ENCODE measurements around the gene EPO. TPM values are rescaled to one million over a fixed set of nuclear protein-coding genes. Genes with fewer than 3 reads are reported as not detected.

Gene EPO
- under 1 TPM in 1 of 2 donors, not detected in 1; 0.33 TPM for total RNA-seq
- 0.89 TPM for polyA plus RNA-seq (2013, experiment 1 of 2)
- 0.41 TPM for polyA plus RNA-seq (2013, experiment 2 of 2)
- long read RNA-seq, experiment 1, result 0 reads
- long read RNA-seq, experiment 2, result 0 reads
- long read RNA-seq, experiment 3, result 0 reads
- long read RNA-seq, experiment 4, result 0 reads

GRCh38 chr7:100720279-100720670 is at the start of gene EPO:
Gene EPO (plus strand): TSS chr7:100720468. CDS start chr7:100720981, 513 bp downstream.
- Mint-ChIP-seq H3K27me3 (ENCODE audit: insufficient read depth) (peaks cover 81% of the 10 kb centered on the region), H3K36me3 (ENCODE audit: low read depth) (peaks cover 5% of the 10 kb centered on the region), H3K9me3 (peaks cover 30% of the 10 kb centered on the region), H3K4me1 (peaks cover 5% of the 10 kb centered on the region), H3K4me3 (peak within 1 kb of the TSS; percentile 52), H3K27ac (no peak within 1 kb of the TSS)
- H3K4me1 ChIP-seq (ENCODE audit: control insufficient read depth, insufficient read depth, low read length), result no peaks in the 10 kb centered on the region
- TF ChIP-seq, protein P1, sequence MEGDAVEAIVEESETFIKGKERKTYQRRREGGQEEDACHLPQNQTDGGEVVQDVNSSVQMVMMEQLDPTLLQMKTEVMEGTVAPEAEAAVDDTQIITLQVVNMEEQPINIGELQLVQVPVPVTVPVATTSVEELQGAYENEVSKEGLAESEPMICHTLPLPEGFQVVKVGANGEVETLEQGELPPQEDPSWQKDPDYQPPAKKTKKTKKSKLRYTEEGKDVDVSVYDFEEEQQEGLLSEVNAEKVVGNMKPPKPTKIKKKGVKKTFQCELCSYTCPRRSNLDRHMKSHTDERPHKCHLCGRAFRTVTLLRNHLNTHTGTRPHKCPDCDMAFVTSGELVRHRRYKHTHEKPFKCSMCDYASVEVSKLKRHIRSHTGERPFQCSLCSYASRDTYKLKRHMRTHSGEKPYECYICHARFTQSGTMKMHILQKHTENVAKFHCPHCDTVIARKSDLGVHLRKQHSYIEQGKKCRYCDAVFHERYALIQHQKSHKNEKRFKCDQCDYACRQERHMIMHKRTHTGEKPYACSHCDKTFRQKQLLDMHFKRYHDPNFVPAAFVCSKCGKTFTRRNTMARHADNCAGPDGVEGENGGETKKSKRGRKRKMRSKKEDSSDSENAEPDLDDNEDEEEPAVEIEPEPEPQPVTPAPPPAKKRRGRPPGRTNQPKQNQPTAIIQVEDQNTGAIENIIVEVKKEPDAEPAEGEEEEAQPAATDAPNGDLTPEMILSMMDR (conservative IDR thresholded peaks at IDR 0.05), result no peak
- 7 to 15% methylated on average over 10 to 21 of the region's 21 CpGs for WGBS, 2 experiments (ENCODE audit: insufficient coverage in 1 of 2, insufficient read length in 1 of 2)
- no peak within 1 kb of the TSS for H3K27ac ChIP-seq (ENCODE audit: low read depth, low read length)
- peak within 1 kb of the TSS; percentile 66 for H3K4me3 ChIP-seq (ENCODE audit: low read length)
- peaks cover 11% of the 10 kb centered on the region for H3K9me3 ChIP-seq (ENCODE audit: control insufficient read depth, low read length)
- peak; percentile 67 for DNase-seq
- peaks cover 48% of the 10 kb centered on the region for H3K27me3 ChIP-seq (ENCODE audit: control insufficient read depth, insufficient read depth, low read length, poor library complexity, severe bottlenecking)
- no peak within 1 kb of the TSS for H3K9ac ChIP-seq (ENCODE audit: extremely low read depth, low read length, poor library complexity, severe bottlenecking)
- no peaks in the 10 kb centered on the region for H3K36me3 ChIP-seq (ENCODE audit: control insufficient read depth, insufficient read depth, low read length)

- TF ChIP-seq, protein P1 (conservative IDR thresholded peaks at IDR 0.05), result no peak
- H3K27ac Mint-ChIP-seq, result no peak overlapping the region
- Histone ChIP-seq H3K9me3 (ENCODE audit: control insufficient read depth, low read length) (no peaks in the 10 kb centered on the region), H3K4me3 (ENCODE audit: low read length) (no peak overlapping the region), H3K27ac (ENCODE audit: low read depth, low read length) (no peak overlapping the region), H3K27me3 (ENCODE audit: control insufficient read depth, insufficient read depth, low read length, poor library complexity, severe bottlenecking) (peaks cover 8% of the 10 kb centered on the region), H3K9ac (ENCODE audit: extremely low read depth, low read length, poor library complexity, severe bottlenecking) (no peak overlapping the region), H3K36me3 (ENCODE audit: control insufficient read depth, insufficient read depth, low read length) (peaks cover under 1% of the 10 kb centered on the region), H3K4me1 (ENCODE audit: control insufficient read depth, insufficient read depth, low read length) (no peaks in the 10 kb centered on the region)
- 91 to 92% methylated on average over 18 of the region's 18 CpGs for WGBS, 2 experiments (ENCODE audit: insufficient coverage in 1 of 2, insufficient read length in 1 of 2)
- peaks cover 2% of the 10 kb centered on the region for H3K4me1 Mint-ChIP-seq
- DNase-seq, result no peak
- H3K9me3 Mint-ChIP-seq, result no peaks in the 10 kb centered on the region
- peaks cover 3% of the 10 kb centered on the region for H3K36me3 Mint-ChIP-seq (ENCODE audit: low read depth)
- H3K27me3 Mint-ChIP-seq (ENCODE audit: insufficient read depth), result peaks cover 40% of the 10 kb centered on the region
- H3K4me3 Mint-ChIP-seq, result no peak overlapping the region
These were observed 48.6 kb upstream of the EPO start for GRCh38 chr7:100671353-100672327.

- WGBS, 2 experiments (ENCODE audit: insufficient coverage in 1 of 2, insufficient read length in 1 of 2), result 0 to 2% methylated on average over 11 to 65 of the region's 65 CpGs
- peaks cover 31% of the 10 kb centered on the region for H3K27me3 Mint-ChIP-seq (ENCODE audit: insufficient read depth)
- H3K4me1 Mint-ChIP-seq, result peaks cover 2% of the 10 kb centered on the region
- no peaks in the 10 kb centered on the region for H3K4me1 ChIP-seq (ENCODE audit: control insufficient read depth, insufficient read depth, low read length)
- peaks cover 16% of the 10 kb centered on the region for H3K36me3 Mint-ChIP-seq (ENCODE audit: low read depth)
- H3K36me3 ChIP-seq (ENCODE audit: control insufficient read depth, insufficient read depth, low read length), result peaks cover 18% of the 10 kb centered on the region
- peak within 1 kb of the TSS; percentile 84 for H3K4me3 Mint-ChIP-seq
- H3K27me3 ChIP-seq (ENCODE audit: control insufficient read depth, insufficient read depth, low read length, poor library complexity, severe bottlenecking), result peaks cover 8% of the 10 kb centered on the region
- H3K9me3 ChIP-seq (ENCODE audit: control insufficient read depth, low read length), result no peaks in the 10 kb centered on the region
- peak within 1 kb of the TSS; percentile 98 for H3K27ac ChIP-seq (ENCODE audit: low read depth, low read length)
- H3K27ac Mint-ChIP-seq, result peak within 1 kb of the TSS; percentile 97
- TF ChIP-seq, protein P1 (conservative IDR thresholded peaks at IDR 0.05), result no peak
- DNase-seq, result peak; percentile 100
- H3K9ac ChIP-seq (ENCODE audit: extremely low read depth, low read length, poor library complexity, severe bottlenecking), result peak within 1 kb of the TSS; percentile 81
- peak within 1 kb of the TSS; percentile 87 for H3K4me3 ChIP-seq (ENCODE audit: low read length)
- H3K9me3 Mint-ChIP-seq, result no peaks in the 10 kb centered on the region
These were observed 46.8 kb upstream of the EPO start, which contains the start of gene GNB2 for GRCh38 chr7:100673302-100673941. Gene GNB2 (plus strand): TSS chr7:100673740. CDS start chr7:100676266, 2,526 bp downstream.

All from endodermal cell (in vitro differentiated cells).